ENCODE data around the gene HBG2. TPM values are rescaled to one million over a fixed set of nuclear protein-coding genes. Genes with fewer than 3 reads are reported as not detected.

Gene HBG2
- total and polyA plus RNA-seq, 10 of the 15 experiments (the other 5 are each of a cell fraction or from before 2014, with no cell fraction given) = 1.1 to 8.3 (median 2.9) TPM; not detected in 5

- WGBS (ENCODE audit: insufficient coverage, insufficient replicate concordance, low lambda C conversion rate, missing lambda C conversion rate) = 0% methylated on average over 1 of the region's 1 CpG
- H2AFZ ChIP-seq (ENCODE audit: control insufficient read depth, low read depth, low read length) = no peak overlapping the region
- no peak overlapping the region for H3K4me2 ChIP-seq (ENCODE audit: control insufficient read depth, insufficient read depth)
- SMC1A ChIA-PET (ENCODE audit: uncharacterized antibody, unreplicated experiment) = no interaction called here
- no peaks in the 10 kb centered on the region for H3K27me3 ChIP-seq (replicated peaks in 1 of 2; ENCODE audit: control insufficient read depth in 2 of 2, insufficient read depth in 2 of 2, low read length in 1 of 2)
- FAIRE-seq (peak; percentile 7), DNase-seq (ENCODE audit: low read depth, low spot score) (no peak), ATAC-seq (peak; percentile 87)
- RAD21 ChIA-PET (ENCODE audit: unreplicated experiment) = no interaction called here
- CTCF ChIA-PET = interaction anchor here (0.7 kb wide), 1 partner anchor 392 kb away, joined by 3 read pairs; no protein-coding TSS in a partner anchor
- in situ Hi-C loops (cut with MboI) = loop anchor here (5.0 kb wide), 1 partner anchor 168 kb away; no protein-coding TSS in a partner anchor
- TF ChIP-seq CEBPZ (IDR thresholded peaks at IDR 0.05; ENCODE audit: low read depth, low read length) (no peak), SMC3 (IDR thresholded peaks at IDR 0.05; ENCODE audit: borderline replicate concordance, low read length) (peak; percentile 83; the same call in 1 of the 2 replicates), CTCF (IDR thresholded peaks at IDR 0.05 in 2 of 3, conservative IDR thresholded peaks at IDR 0.05 in 1 of 3; ENCODE audit: control insufficient read depth in 2 of 3, extremely low read depth in 1 of 3, insufficient read depth in 1 of 3, low read depth in 3 of 3, low read length in 3 of 3) (peak; percentile 34 to 60 (median 40); a peak in 4 of 6 replicates), RAD21 (IDR thresholded peaks at IDR 0.05; ENCODE audit: insufficient read depth, low read depth, low read length) (peak; percentile 63), MLLT1 (IDR thresholded peaks at IDR 0.05) (no peak)
- no peaks in the 10 kb centered on the region for H4K20me1 ChIP-seq (ENCODE audit: control insufficient read depth, insufficient read depth)
- POLR2A ChIA-PET = no interaction called here
- no TSS peak for BruUV-seq (replicated peaks)
- intact Hi-C loops (cut with micrococcal nuclease; ENCODE audit: unreplicated experiment) = loop anchor here (1.0 to 5.0 kb wide), 3 partner anchors 82 to 176 kb away; no protein-coding TSS in a partner anchor
- no peak overlapping the region for H3K9ac ChIP-seq (ENCODE audit: control insufficient read depth, insufficient read depth, low read length)
- no peaks in the 10 kb centered on the region for H3K36me3 ChIP-seq (ENCODE audit: control insufficient read depth in 2 of 2, insufficient read depth in 2 of 2, low read length in 1 of 2)
- no peaks in the 10 kb centered on the region for H3K79me2 ChIP-seq (ENCODE audit: control insufficient read depth, insufficient read depth, low read length)
- H3K4me1 ChIP-seq (ENCODE audit: control insufficient read depth, insufficient read depth, low read length) = no peaks in the 10 kb centered on the region
- H3K9me3 ChIP-seq (replicated peaks; ENCODE audit: control insufficient read depth, insufficient read depth, low read length) = no peaks in the 10 kb centered on the region
- H3K27ac ChIP-seq (ENCODE audit: control insufficient read depth, insufficient read depth) = no peak overlapping the region
- no peak overlapping the region for H3K4me3 ChIP-seq
Measured at GRCh38 chr11:5204787-5205186, 49.8 kb downstream of the HBG2 start.

Data from GM12878 (cell line).